GM18951 (cell line): Measurements from ENCODE around the gene CLEC10A.
A peak's percentile ranks its signal among the peaks of the same experiment; 100 is the strongest.

Experiments
- POLR2A ChIP-seq: IDR thresholded peaks from 4 replicates; pipeline ENCODE4 v1.6.1; 2011; ENCODE audit warnings: mild to moderate bottlenecking; ENCODE audit not compliant: insufficient read length, insufficient read depth; ENCODE audit errors: extremely low read depth
- in situ Hi-C: fragments of 300-500 bp; cut with MboI; formaldehyde crosslinking; loops from one replicate; pipeline ENCODE4 v1.12.0; 2022; ENCODE audit warnings: low sequenced_read_pairs, mixed read lengths, inconsistent platforms; ENCODE audit not compliant: unreplicated experiment

CLEC10A gene

GRCh38 chr17:7046127-7046724 lies 33.8 kb downstream of the CLEC10A start:
- in situ Hi-C loops, result loop anchor here (5.0 kb wide), 1 partner anchor 91 kb away; no protein-coding TSS in a partner anchor
- no peak for TF ChIP-seq POLR2A

DNA sequence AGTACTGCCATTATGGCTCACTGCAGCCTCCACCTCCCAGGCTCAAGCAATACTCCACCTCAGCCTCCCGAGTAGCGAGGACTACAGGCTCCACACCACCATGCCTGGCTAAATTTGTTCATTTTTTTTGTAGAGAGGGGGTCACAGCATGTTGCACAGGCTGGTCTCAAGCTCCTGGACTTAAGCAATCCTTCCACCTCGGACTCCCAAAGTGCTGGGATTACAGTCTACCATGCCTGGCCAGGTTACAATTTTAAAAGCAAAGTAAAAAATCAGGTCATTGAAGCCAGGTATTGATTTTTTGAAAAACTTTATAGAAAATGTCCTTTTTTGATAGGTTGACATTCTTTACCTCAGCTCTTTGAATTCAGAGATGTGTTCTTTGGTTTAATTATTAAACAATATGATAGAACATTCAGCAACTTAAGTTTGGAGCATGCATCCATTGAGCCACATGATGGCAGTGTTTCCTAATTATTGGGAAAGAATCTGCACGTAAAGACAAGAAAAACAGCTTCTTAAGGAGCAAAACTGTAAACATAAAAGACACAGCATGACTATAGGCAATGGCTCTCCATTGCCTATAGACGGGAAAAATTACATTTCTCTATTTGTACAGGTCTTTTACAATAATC lies 34.4 kb downstream of the CLEC10A start:
- in situ Hi-C loops, result loop anchor here (5.0 kb wide), 1 partner anchor 92 kb away; no protein-coding TSS in a partner anchor
- no peak for TF ChIP-seq POLR2A

DNA sequence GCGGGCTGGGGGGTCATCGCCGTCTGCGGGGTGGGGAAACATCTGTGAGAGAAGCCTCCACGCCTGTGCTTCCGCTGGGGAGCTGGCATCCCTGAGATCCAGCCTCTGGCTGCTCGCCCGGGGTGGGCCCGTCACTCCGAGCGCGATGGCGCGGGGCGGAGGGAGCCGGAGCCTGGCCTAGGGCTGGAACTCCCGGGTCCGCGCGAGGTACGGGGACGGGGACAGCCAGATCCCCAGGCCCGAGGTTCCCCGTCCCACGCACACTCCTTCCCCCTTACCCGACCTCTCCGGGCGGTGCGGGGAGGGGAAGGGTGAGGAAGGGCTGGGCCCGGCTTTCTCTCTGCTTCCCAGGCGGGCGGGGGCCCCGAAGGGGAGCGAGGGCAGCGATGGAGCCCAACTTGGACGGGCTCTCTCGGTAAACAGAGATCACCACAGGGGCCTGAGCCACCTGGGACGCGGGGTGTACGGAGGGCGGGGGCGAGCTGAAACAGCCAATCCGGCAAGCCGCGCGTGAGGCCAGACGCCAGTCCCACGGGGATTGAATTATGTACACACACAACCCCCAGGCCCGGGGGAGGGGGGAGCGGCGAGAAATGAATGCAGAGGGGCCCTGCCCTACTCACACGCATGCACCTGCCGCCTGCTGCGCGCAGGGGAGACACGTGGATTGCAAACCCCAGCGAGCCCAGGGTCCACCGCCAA lies 36.4 kb downstream of the CLEC10A start, which contains the start of gene SLC16A11:
TSS of gene SLC16A11 (minus strand) at position 596 of the 702 bp plus-strand sequence. CDS start at position 17, 579 bp downstream.
- in situ Hi-C loops, result no loop called here
- TF ChIP-seq POLR2A, result peak; percentile 19

GRCh38 chr17:7043182-7043496 lies 36.9 kb downstream of the CLEC10A start:
- TF ChIP-seq POLR2A, result no peak
- in situ Hi-C loops, result no loop called here

DNA sequence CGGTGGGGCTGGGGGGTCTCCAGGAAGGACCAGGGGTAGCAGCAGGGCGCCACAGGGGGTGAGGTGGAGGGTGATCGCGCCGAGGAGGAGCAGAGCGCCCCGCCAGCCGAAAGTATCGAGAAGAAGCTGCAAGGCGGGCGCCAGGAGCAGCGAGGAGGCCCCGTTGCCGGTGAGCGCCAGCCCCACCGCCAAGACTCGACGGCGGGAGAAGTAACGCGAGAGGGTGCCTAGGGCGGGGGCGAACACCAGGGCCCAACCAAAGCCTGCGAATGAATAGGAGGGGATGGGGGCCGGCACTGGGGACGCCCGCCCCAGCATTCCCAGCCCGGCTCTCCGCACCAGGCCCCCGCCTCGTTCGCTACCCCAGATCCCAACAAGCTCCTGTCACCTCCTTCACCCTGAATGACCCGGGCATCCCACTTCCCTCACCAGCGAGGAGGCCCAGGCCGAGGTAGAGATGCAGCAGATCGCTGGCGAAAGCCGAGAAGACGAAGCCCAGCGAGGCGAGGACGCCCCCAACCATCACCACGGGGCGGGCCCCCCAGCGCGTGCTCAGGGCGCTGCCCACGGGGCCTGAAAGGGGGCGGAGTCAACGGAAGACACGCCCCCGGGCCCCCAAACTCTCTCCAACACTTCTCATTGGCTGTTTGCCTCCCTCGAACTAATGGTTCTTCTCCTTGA lies 37.4 kb downstream of the CLEC10A start:
- in situ Hi-C loops, result no loop called here
- TF ChIP-seq POLR2A, result peak; percentile 32

DNA sequence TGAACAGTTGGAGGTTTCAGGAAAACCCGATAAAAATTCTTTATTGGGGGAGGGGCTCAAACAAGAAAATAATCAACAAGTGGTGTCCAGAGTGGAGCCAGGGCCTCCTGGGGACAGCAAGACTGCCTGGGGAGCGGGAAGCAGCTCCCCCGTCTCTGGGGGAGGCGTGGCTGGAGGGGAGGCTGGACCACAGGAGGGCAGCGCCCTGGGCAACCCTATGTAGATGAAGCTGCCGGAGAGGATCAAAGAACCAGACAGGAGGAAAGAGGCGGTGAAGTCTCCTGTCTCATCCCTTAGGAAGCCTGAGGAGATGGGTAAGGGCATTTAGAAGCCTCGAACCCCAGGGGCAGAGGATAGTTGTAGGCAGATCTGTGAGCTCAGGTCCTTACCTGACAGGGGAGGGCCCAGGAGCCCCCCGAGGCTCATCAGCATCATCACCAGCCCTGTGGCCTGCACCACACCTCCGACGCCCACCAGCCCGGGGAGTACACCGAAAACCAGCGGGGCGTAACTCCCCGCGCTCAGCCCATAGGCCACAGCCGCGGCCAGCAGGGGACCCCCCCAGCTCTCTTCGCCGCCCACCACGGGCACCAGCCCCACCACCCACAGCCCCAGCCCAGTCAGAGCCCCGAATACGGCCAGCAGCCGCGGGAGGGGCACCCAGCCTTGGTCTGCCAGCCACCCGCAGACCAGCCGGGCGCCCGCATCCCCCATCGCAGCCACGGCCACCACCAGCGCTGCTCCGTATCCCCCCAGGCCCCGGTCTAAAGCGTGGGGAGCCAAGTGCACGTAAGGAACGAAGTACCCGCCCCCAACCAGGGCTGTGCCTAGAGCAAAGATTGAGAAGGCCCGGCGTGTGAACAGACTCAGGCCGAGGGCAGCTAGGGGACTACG lies 38.2 kb downstream of the CLEC10A start:
- in situ Hi-C loops, result no loop called here
- TF ChIP-seq POLR2A, result no peak

DNA sequence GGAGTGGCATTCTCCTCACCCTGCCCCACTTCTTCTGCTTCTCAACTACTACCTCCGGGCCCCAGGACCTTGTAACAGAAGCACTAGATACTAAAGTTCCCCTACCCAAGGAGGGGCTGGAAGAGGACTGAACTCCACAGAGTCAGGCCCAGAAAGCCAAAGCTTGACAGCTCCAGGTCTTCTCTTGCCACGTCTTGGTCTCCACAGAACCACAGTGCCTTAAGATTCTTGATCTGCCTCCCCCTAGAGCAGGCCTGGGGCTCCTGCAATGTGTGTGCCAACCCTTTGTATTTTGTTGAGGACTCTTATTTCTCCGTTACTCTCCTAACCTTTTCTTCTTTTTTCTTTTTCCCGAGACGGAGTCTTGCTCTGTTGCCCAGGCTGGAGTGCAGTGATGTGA lies 40.2 kb downstream of the CLEC10A start:
- in situ Hi-C loops, result no loop called here
- TF ChIP-seq POLR2A, result no peak

GRCh38 chr17:7038025-7038862 lies 41.8 kb downstream of the CLEC10A start:
- in situ Hi-C loops, result no loop called here

DNA sequence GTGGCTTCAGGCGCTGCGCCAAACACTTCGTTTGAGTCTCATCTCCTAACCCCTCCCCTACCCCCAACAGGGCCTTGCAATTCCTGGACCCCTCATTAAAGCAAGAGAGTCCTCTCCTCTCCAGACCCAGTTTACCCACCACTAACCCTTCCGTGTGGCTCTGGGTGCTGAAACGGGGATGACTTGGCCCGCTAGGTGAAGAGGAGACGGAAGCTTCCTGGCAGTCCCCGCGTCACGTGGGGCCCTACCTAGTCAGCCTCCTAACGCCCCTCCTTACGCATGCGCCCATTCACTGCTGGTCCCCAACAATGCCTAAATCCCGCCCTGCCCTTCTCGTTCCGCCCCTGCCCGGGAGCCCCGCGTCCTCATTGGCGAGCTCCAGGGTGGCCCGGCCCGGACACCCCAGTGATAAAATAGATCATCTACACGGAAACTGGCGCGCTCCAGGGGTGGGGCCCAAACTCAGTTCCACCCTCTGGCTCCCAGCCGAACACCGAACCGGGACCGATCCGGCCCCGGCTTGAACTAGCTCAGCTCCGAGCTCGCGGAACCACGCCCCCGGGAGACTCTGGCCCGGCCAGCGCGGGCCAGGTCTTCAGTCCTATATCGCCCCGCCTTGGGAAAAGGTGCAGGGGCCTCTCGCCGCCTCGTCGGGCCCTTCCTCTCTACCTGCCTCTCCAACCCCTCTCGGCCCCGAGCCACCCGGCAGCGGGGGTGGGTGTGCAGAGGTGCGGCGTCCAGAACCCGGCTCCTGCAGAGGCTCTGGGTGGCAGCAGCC lies 44.3 kb downstream of the CLEC10A start, which contains the start of gene SLC16A13:
TSS of gene SLC16A13 (plus strand) at position 425 of the 778 bp plus-strand sequence. CDS start 368 bp downstream, outside the sequence.
- in situ Hi-C loops, result no loop called here
- TF ChIP-seq POLR2A, result peak; percentile 96

More at GRCh38 chr17:7038025-7038862, 41.8 kb downstream of the CLEC10A start:
- TF ChIP-seq POLR2A, result no peak

GRCh38 chr17:7034955-7035590 lies 45.0 kb downstream of the CLEC10A start:
- in situ Hi-C loops, result no loop called here
- no peak for TF ChIP-seq POLR2A
